ENCODE data around the gene PACSIN3.

DNA sequence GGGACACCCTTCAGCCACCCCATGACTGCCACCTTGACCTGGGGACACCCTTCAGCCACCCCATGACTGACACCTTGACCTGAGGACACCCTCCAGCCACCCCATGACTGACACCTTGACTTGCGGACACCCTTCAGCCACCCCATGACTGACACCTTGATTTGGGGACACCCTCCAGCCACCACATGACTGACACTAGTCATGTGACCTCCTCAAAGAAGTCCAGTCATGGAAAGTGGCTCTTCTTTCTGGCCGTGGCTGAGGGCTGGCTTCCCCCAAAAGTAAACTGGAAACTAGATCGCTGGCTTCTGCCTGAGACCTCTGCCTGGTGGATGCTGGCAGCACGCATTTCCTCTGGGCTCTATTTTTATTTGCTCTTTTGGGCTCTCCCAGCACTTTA, 38.0 kb downstream of the PACSIN3 start:
- TF ChIP-seq, protein P1, sequence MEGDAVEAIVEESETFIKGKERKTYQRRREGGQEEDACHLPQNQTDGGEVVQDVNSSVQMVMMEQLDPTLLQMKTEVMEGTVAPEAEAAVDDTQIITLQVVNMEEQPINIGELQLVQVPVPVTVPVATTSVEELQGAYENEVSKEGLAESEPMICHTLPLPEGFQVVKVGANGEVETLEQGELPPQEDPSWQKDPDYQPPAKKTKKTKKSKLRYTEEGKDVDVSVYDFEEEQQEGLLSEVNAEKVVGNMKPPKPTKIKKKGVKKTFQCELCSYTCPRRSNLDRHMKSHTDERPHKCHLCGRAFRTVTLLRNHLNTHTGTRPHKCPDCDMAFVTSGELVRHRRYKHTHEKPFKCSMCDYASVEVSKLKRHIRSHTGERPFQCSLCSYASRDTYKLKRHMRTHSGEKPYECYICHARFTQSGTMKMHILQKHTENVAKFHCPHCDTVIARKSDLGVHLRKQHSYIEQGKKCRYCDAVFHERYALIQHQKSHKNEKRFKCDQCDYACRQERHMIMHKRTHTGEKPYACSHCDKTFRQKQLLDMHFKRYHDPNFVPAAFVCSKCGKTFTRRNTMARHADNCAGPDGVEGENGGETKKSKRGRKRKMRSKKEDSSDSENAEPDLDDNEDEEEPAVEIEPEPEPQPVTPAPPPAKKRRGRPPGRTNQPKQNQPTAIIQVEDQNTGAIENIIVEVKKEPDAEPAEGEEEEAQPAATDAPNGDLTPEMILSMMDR (IDR thresholded peaks at IDR 0.05) = no peak
- no peak for TF ChIP-seq POLR2A (IDR thresholded peaks at IDR 0.05)

Measured in right lobe of liver (tissue), 4 donors.